Stomach (tissue), 9 donors: ENCODE results near the gene CCNE1. TPM values are rescaled to one million over a fixed set of nuclear protein-coding genes. Genes with fewer than 3 reads are reported as not detected.
"Not testable (repeated sequence)": the region's sequence is repeated elsewhere in the genome, so short reads cannot be mapped to it uniquely, and the experiment has no call there.

Experiments
- DNase-seq, 2 donors: peaks; one replicate each; pipeline versions ENCODE4 v3.0.0 to v3.0.0-alpha.2; 2013 to 2019
- H3K27ac ChIP-seq, 5 donors: fragments of 200-600 bp in 4 of 5; sonication (generic) in 4 of 5; one replicate each; pipeline ENCODE4 v1.5.1; 2013 to 2019; ENCODE audit warnings: mild to moderate bottlenecking in 1 of 5, moderate library complexity in 1 of 5
- H3K27me3 ChIP-seq, 3 donors: fragments of 200-600 bp; sonication (generic); one replicate each; pipeline ENCODE4 v1.5.1; 2017 to 2019; ENCODE audit warnings: mixed run types in 1 of 3
- H3K36me3 ChIP-seq, 4 donors: fragments of 200-600 bp; sonication (generic); 1 replicate in 3 of 4; 2 replicates in 1 of 4; pipeline ENCODE4 v1.5.1; 2016 to 2019
- H3K4me1 ChIP-seq, 4 donors: fragments of 200-600 bp; sonication (generic); one replicate each; pipeline ENCODE4 v1.5.1; 2016 to 2019
- H3K4me3 ChIP-seq, 4 donors: fragments of 200-600 bp; sonication (generic) in 3 of 4; one replicate each; pipeline ENCODE4 v1.5.1; 2016 to 2019; ENCODE audit warnings: mild to moderate bottlenecking in 1 of 4
- H3K9me3 ChIP-seq, 4 donors: fragments of 200-600 bp; sonication (generic); one replicate each; pipeline ENCODE4 v1.5.1; 2016 to 2019
- CTCF ChIP-seq, 7 experiments: fragments of 450-650 bp in 4 of 7; fragments of 200-600 bp in 3 of 7; sonication (generic) in 3 of 7; IDR thresholded peaks; one replicate each; pipeline ENCODE4 v1.5.1; 2016 to 2019; ENCODE audit warnings: antibody characterized with exemption in 7 of 7, control low read depth in 2 of 7, mild to moderate bottlenecking in 1 of 7
- EP300 ChIP-seq: sonication (generic); formaldehyde crosslinking; IDR thresholded peaks from one replicate; pipeline ENCODE4 v1.6.1; 2017; ENCODE audit warnings: antibody characterized with exemption
- POLR2A ChIP-seq, 4 donors: fragments of 450-650 bp; IDR thresholded peaks; one replicate each; pipeline ENCODE4 v1.6.1; 2016; ENCODE audit warnings: antibody characterized with exemption in 4 of 4, control low read depth in 2 of 4, mild to moderate bottlenecking in 1 of 4, moderate library complexity in 1 of 4
- POLR2AphosphoS5 ChIP-seq, 3 donors: sonication (generic); formaldehyde crosslinking; IDR thresholded peaks; one replicate each; pipeline ENCODE4 v1.6.1; 2016; ENCODE audit warnings: antibody characterized with exemption in 3 of 3
- WGBS, 5 donors: extraction: QIAGEN DNeasy Blood & Tissue Kit in 3 of 5; methylation state at CpG; one replicate each; pipeline versions ENCODE4 v1.1.5 to v1.1.7; 2013 to 2018; 5-methylcytosine and 5-hydroxymethylcytosine counted together
- intact Hi-C: fragments of 100-400 bp; cut with DNase I; formaldehyde crosslinking; loops from one replicate; pipeline ENCODE4 v1.15.1; 2023; ENCODE audit warnings: low total_unique reads
- polyA plus RNA-seq, 3 donors: library from polyadenylated mRNA; stranded (reverse); fragments of 200-250 nt; gene quantifications; one replicate each; pipeline ENCODE4 v1.2.3, GENCODE V29; 2013
- total RNA-seq, 5 donors: library from RNA; depleted of rRNA; stranded (reverse); fragments of >200 nt; gene quantifications; one replicate each; pipeline versions ENCODE4 v1.1.0 to v1.2.3, GENCODE V29; 2014 to 2016
- donor health status: healthy with polysubstance abuse.
- donor health status: Bipolar disorder and iron deficiency.
- donor health status: healthy.

Gene CCNE1
- total and polyA plus RNA-seq, 8 donors, result 1.7 to 3.7 (median 3.1) TPM; not detected in 3

GRCh38 chr19:29787281-29787680 is 24.5 kb upstream of the CCNE1 start:
- no peaks in the 10 kb centered on the region for H3K36me3 ChIP-seq
- TF ChIP-seq POLR2AphosphoS5 (IDR thresholded peaks at IDR 0.05) (no peak), POLR2A (IDR thresholded peaks at IDR 0.05) (no peak), CTCF (IDR thresholded peaks at IDR 0.05) (no peak), EP300 (no peak)
- peaks cover 0 to 9% (median 0%) of the 10 kb centered on the region in 3 donors for H3K27me3 ChIP-seq
- WGBS, 5 donors, result 47 to 69% (median 54%) methylated on average over 4 of the region's 4 CpGs
- H3K4me3 ChIP-seq, result no peak overlapping the region
- DNase-seq, result no peak
- H3K27ac ChIP-seq, result no peak overlapping the region
- intact Hi-C loops, result no loop called here
- H3K9me3 ChIP-seq, result no peaks in the 10 kb centered on the region
- no peaks in the 10 kb centered on the region for H3K4me1 ChIP-seq

GRCh38 chr19:29789007-29789406 is 22.8 kb upstream of the CCNE1 start:
- intact Hi-C loops, result no loop called here
- H3K9me3 ChIP-seq, result no peaks in the 10 kb centered on the region
- 80 to 90% (median 88%) methylated on average over 3 of the region's 3 CpGs for WGBS, 5 donors
- H3K27ac ChIP-seq, result no peak overlapping the region
- H3K4me1 ChIP-seq, result no peaks in the 10 kb centered on the region
- no peak overlapping the region for H3K4me3 ChIP-seq
- peaks cover 0 to 9% (median 0%) of the 10 kb centered on the region in 3 donors for H3K27me3 ChIP-seq
- no peak for DNase-seq
- no peaks in the 10 kb centered on the region for H3K36me3 ChIP-seq
- no peak for TF ChIP-seq POLR2AphosphoS5 (IDR thresholded peaks at IDR 0.05)
- no peak for TF ChIP-seq EP300
- no peak for TF ChIP-seq POLR2A (IDR thresholded peaks at IDR 0.05)
- no peak for TF ChIP-seq CTCF (IDR thresholded peaks at IDR 0.05)

- Histone ChIP-seq H3K27me3 (peaks cover 0 to 12% (median 0%) of the 10 kb centered on the region in 3 donors), H3K4me3 (no peak overlapping the region), H3K36me3 (no peaks in the 10 kb centered on the region), H3K4me1 (no peaks in the 10 kb centered on the region), H3K9me3 (no peaks in the 10 kb centered on the region), H3K27ac (no peak overlapping the region)
- TF ChIP-seq EP300 (no peak), POLR2AphosphoS5 (IDR thresholded peaks at IDR 0.05) (no peak), CTCF (IDR thresholded peaks at IDR 0.05) (no peak), POLR2A (IDR thresholded peaks at IDR 0.05) (no peak)
- intact Hi-C loops, result no loop called here
- 77 to 84% (median 83%) methylated on average over 11 of the region's 11 CpGs for WGBS, 5 donors
- no peak for DNase-seq
Measured at GRCh38 chr19:29793116-29793727, 18.6 kb upstream of the CCNE1 start.

GRCh38 chr19:29794490-29794889 is 17.3 kb upstream of the CCNE1 start:
- intact Hi-C loops, result not testable (repeated sequence)
- WGBS, 5 donors, result 83 to 90% (median 83%) methylated on average over 7 of the region's 7 CpGs

GRCh38 chr19:29795461-29796172 is 16.2 kb upstream of the CCNE1 start:
- H3K9me3 ChIP-seq, result no peaks in the 10 kb centered on the region
- H3K4me1 ChIP-seq, result no peaks in the 10 kb centered on the region
- H3K36me3 ChIP-seq, result no peaks in the 10 kb centered on the region
- WGBS, 5 donors, result 71 to 85% (median 83%) methylated on average over 16 of the region's 16 CpGs
- DNase-seq, result no peak
- intact Hi-C loops, result no loop called here
- no peak overlapping the region for H3K4me3 ChIP-seq
- peaks cover 0 to 12% (median 0%) of the 10 kb centered on the region in 3 donors for H3K27me3 ChIP-seq
- no peak for TF ChIP-seq EP300
- TF ChIP-seq CTCF (IDR thresholded peaks at IDR 0.05), result no peak
- no peak for TF ChIP-seq POLR2A (IDR thresholded peaks at IDR 0.05)
- no peak overlapping the region for H3K27ac ChIP-seq

More at GRCh38 chr19:29794490-29794889, 17.3 kb upstream of the CCNE1 start:
- H3K4me3 ChIP-seq, DNase-seq, H3K36me3 ChIP-seq, H3K27ac ChIP-seq, H3K4me1 ChIP-seq, H3K9me3 ChIP-seq: not testable (repeated sequence)
- peaks cover 0 to 12% (median 0%) of the 10 kb centered on the region in 3 donors for H3K27me3 ChIP-seq
